Measurements from ENCODE around the gene RBBP4.
"Not testable (repeated sequence)": the region's sequence is repeated elsewhere in the genome, so short reads cannot be mapped to it uniquely, and the experiment has no call there.

Gene RBBP4

DNA sequence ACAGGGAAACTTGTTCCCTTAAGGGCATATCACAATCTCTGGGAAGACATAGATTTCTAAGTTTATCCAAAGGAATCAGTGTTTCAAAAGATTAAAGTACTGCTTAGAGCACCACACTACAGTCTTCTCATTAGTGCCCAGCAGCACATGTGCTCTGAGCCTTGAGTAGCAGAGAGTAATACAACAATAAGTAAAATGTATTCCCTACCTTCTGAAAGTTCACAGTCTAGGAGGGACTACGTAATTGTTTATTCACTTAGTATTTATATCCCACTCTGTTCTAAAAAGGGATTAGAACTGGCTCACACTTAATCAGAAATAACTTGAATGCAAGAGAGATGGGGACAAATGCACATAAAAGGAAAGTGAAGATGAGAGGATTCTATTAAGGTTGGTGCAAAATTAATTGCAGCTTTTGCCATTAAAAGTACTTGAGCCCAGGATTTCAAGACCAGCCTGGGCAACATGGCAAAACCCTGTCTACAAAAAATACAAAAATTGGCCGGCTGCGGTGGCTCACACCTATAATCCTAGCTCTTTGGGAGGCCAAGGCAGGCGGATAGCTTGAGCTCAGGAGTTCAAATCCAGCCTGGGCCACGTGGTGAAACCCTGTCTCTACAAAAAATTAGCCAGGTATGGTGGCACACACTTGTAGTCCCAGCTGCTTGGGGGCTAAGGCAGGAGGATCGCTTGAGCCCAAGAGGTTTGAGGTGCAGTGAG lies 42.6 kb downstream of the RBBP4 start:
- DNase-seq (ENCODE audit: low spot score) = no peak

DNA sequence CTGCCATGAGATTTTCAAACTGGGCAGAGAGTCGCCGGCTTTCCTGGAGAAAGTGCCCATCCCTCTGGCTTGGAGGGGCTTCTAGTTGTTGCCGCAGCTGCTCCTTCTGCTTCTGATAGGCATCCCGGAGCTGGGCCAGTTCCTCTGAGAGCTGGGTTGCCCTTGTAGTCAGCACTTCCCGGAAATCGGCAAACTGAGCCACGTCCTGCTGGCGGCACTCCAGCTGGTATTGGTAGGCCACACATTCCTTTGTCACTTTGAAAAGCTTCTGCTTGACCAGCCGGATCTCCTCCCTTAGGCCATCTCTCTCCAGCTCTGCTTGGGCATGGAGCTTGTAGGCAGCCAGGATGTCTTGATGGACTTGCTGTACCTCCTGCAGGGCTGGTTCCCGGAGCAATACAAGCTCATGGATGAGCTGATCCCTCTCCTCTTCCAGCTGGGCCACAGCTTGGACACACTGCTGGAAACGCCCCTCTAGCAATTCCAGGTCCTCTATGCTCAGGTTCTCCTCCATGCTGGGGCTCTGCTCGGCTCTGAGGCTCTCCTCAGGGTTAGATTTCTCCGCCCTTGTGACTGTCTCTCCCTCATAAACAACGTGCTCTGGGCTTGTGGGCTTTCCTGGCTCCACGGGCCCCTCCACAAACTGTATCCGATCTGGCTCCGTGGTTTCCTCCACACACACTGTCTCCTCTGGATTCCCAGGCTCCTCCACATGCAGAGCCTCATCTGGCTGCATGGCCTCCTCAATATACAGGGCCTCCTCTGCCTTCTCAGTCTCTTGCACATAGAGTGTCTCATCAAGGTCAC lies 44.3 kb downstream of the RBBP4 start:
- no peak for DNase-seq (ENCODE audit: low spot score)

DNA sequence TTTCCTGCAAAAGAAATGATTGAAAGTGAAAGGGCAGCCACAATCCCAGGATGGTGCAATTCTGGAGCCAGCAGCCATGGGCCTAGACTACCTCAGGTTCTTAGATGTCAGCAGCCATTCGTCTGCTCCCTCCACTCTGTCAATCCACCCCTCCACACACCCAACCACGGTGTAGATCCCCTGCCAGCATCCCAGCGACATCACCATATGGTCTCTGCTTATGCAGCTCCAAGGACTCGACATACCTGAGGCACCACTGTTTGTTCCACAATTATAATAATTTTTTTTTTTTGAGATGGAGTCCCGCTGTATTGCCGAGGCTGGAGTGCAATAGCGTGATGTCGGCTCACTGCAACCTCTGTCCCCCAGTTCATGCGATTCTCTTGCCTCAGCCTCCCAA lies 45.0 kb downstream of the RBBP4 start:
- DNase-seq (ENCODE audit: low spot score) = no peak

DNA sequence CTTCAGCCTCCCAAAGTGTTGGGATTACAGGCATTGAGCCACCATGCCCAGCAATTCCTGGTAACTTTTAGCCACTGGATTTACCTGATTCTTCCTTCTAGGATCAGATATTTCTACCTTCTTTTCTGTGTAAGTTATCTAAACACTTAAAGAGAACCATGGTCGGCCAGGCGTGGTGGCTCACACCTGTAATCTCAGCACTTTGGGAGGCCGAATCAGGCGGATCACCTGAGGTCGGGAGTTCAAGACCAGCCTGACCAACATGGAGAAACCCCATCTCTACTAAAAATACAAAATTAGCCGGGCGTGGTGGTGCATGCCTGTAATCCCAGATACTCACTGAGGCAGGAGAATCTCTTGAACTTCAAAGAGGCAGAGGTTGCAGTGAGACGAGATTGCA lies 46.0 kb downstream of the RBBP4 start:
- DNase-seq (ENCODE audit: low spot score) = not testable (repeated sequence)

DNA sequence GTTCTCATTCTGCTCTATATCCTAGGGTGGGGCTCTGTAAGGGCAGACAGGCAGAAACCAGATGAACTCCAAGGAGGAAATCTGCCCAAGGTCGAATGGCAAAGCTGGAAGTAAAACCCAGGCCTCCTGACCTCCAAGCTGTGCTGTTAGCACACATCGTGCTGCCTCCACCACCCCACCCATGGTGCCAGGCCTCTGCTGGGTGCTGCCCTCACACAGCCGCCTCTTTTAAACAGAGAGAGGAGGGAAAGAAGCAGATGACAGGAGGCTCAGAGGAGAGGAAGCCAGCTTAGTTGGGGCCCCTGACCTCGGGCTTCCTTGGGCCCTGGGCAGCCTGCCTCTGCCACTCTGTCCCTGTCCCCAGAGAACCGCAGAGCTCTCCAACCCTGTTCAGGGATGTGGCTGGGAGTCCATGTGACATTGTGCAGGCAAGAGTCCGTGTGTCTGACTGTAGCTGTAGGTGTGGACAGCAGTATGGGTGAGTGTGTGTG lies 50.5 kb downstream of the RBBP4 start:
- no peak for DNase-seq (ENCODE audit: low spot score)

DNA sequence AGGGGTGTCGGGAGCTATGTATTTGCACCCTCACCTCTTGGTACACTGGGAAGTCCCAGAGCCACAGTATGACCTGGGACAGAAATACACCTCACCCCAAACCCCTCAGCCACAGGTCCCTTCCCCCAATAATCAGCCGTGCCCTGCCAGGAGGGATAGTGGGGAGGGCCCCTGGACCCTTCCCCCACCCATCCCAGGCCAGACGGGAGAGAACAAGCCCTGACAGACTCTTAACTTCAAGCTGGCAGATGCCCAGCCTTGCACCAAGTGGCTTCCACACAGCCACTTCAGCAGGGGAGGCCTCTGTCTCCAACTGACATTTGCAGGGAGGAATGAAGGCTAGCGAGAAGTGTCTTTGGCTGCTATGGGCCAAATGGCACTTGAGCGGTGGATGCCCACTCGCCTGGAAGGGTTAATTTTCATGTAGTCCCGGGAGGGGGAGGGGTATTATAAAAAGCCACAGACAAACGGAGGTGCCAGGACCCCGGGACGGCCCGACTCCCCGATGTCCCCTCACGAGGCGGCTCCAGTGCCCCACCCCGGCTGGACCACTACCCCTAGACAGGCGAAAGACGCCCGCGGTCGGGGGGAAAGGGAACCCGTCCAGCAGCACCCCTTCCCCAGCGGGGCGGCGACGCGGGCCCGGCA lies 51.1 kb downstream of the RBBP4 start:
- DNase-seq (ENCODE audit: low spot score) = no peak

DNA sequence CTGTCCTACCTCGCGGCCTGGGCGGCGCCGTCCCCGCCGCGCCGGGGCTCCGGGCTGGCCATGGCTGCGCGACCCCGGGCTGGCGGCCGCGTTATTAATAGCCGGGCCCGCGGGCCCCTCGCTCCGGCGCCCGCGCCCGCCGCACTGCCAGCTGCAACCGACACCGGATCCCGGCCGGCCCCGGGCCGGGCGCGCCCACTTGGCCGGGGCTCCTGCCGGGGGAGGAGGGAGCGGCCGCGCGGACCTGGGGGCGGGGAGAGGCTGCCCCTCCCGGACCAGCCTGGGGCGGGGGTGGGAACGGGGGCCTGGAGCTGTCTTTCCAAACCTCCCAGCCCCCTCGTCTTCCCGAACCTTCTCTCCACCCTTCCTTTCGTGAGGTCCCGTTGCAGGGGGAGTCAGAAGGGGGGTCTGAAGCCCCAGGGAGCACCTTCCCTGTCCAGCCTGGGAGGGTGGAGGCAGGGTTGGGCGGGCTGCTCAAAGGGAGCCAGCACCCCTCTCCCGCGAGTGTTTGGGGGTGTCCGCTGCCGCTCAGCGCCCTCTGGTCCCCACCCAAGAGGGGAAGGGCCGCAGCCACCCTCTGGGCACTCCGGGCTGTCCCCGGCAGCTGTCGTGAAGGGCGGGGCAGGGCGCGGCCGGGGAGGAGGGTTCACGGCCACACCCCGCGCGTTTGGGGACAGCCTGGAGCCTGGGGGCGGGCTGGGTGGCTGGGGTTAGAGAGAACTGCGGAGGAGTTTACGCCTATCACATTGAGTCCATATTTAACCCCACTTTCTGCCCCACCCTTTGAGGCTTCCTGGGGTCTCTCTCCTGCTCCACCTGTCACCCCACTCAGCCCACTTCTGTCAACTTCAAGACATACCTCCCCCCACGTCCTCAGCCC lies 51.8 kb downstream of the RBBP4 start, which contains the start of gene SYNC:
Gene SYNC, minus strand, starts transcription at position 172 of the 880 bp plus-strand sequence. Its CDS starts 110 bp downstream, at position 62.
- DNase-seq (ENCODE audit: low spot score) = peak; percentile 40

DNA sequence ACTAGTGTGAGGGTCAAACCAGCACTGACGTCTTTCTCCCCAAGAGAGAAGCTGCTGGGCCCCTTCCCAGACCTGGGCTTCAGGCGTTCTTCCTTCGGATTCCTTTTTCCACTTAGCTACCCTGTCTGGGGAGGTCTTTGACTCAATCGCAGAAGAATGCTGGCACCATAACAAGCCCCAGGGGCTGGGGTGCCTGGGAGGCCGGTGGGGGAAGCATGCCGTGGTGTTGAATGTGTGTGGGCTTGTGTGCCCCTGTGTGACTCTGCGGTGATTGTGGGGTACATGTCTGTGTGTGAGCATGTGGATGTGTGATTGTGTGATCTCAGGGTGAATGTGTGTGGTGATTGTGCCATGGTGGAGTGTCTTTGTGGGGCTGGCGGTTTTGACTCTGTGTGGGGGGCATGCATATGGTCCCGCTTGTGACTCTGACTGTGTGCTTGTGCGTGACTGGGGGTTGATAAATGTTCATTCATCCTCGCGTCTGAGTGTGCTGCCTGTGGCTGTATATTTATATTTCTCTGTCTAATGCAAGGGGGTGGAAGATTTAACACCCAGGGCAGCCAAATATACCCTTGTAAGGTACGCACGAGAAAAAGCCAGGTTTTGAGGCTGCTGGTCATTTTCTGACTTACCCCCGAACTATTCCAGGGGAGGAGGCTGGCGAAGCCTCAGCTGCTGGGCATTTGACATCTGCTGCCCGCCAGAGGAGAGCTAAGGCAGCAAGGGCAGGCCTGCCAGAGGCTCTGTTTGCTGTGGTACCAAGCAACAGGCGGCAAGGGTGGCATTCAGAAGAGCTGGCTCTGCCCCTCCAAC lies 52.7 kb downstream of the RBBP4 start:
- DNase-seq (ENCODE audit: low spot score) = no peak

DNA sequence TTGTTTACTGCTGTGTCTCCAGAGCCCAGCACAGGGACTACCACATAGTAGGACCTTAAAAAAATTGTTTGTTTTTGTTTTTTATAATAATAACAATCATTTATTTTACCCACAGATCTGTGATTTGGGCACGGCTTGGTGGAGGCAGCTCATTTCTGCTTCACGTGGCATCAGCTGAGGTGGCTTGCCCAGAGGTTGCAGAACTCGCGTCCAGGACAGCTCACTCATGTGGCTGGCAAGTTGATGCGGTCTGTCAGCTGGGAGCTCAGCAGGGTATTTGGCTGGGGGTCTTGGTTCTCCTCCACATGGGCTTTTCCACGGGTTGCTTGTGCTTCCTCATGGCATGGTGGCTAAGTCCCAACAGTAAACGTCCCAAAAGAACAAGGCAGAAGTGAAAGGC lies 54.5 kb downstream of the RBBP4 start:
- DNase-seq (ENCODE audit: low spot score) = no peak

DNA sequence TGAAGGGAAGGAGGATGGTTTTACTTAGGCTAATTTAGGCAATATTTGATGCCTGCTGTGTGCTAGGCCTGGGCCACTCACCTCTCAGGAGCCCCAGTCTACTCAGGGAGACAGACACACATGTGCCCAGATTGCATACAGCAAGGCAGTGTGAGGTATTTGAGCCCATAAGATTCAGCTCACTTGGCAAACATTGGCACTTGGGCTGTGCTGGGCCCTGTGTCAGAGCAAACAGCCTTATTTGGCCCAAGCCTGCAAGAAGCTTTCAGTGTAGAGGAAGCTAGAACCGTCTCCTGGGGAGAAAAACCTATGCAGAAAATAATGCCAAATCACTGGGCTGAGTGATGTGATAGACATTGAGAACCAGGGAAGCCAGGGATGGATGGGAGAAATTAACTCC lies 55.5 kb downstream of the RBBP4 start:
- DNase-seq (ENCODE audit: low spot score) = no peak

DNA sequence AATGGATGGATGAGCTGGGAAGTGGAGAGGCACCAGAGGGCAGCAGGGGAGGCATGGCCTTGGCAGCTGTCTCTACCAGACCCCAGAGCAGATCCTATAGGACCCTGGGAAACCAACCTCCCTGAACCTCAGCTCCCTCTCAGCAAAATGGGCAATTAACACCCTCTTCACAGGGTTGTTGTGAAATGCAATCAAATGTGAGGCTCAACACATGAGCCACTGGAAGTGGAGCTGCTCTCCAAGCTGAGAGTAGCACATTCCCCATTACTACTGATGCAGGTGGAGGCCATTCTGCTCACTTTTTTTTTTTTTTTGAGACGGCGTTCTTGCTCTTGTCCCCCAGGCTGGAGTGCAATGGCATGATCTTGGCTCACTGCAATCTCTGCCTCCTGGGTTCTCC lies 58.1 kb downstream of the RBBP4 start:
- DNase-seq (ENCODE audit: low spot score) = no peak

DNA sequence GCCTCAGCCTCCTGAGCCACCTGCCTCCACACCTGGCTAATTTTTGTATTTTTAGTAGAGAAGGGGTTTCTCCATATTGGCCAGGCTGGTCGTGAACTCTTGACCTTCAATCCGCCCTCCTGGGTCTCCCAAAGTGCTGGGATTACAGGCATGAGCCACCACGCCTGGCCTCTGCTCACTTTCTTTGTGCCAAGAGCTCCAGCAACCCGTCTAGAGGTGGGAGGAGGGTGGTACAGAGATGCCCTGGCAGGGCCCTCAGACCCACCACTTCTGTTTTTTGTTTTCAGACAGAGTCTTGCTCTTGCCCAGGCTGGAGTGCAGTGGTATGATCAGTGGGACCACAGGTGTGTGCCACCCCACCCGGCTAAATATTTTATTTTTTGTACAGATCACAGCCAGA lies 58.5 kb downstream of the RBBP4 start:
- DNase-seq (ENCODE audit: low spot score) = no peak

DNA sequence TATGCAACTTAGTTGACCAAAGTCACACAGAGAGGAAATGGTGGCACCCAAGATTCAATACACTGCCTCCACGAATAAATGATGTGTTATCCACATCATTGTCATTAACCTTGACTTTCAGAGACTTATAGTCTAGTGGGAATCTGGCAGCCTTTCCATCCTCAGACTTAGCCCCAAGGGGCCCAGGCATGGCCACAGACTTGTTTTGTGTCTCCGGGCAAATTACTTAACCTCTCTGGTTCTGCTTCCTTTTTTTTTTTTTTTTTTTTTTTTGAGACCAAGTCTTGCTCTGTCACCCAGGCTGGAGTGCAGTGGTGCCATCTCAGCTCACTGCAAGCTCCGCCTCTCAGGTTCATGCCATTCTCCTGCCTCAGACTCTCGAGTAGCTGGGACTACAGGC lies 60.2 kb downstream of the RBBP4 start:
- not testable (repeated sequence) for DNase-seq (ENCODE audit: low spot score)

DNA sequence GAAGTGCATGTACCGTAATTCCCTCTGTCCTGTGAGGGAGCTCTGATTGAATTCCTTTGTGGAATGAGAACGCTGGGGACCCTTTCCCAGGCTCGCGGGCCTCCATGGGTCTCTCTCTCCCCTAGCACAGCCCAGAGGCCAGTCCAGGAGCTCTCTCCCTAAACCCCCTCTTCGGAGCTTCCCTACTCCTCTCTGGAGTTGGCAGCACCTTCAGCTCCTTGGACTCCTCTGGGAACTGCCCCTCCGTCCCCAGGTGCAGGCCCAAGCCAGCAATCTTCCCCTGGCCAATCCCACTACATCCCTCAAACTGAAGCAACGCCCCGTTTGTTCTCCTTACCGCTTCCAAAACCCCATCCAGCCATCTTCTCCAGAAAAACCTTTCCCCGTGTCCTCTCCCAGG lies 62.1 kb downstream of the RBBP4 start:
- DNase-seq (ENCODE audit: low spot score) = no peak

DNA sequence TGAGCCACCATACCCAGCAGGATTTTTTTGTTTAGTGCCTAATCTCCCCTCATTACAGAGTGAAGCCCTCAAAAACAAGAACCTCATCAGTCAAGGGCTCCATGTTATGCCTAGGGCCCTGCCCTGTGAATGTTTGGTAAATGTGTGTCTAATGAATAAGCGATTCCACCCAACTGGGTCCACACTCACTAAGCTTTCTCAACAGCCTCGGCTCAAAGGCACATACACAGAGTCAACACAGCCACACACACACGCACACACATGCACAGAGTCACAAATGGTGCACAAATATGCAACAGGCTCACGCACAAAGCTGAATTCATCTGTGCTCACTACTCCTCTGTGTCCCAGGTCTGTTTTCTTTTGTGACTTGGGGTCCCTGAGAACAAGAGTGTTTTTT lies 63.3 kb downstream of the RBBP4 start:
- DNase-seq (ENCODE audit: low spot score) = no peak

DNA sequence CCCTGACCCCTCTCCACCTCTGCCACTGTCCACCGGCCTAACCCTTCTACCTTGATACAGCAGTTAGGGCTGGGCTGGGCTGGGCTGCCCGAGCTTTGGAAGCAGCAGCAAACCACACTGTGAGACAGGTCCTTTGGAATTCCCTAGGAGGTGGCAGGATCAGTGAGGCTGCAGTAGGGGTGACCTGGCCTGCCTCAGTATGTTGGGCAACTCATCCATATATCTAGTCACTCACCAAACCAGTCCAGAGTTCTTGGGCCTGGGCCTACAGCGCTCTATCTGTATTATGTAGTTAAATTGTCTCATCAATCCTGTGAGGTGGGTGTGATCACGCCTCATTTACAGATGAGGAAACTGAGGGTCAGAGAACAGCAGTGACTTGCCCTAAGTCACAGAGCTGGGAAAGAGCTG lies 64.9 kb downstream of the RBBP4 start:
- no peak for DNase-seq (ENCODE audit: low spot score)

DNA sequence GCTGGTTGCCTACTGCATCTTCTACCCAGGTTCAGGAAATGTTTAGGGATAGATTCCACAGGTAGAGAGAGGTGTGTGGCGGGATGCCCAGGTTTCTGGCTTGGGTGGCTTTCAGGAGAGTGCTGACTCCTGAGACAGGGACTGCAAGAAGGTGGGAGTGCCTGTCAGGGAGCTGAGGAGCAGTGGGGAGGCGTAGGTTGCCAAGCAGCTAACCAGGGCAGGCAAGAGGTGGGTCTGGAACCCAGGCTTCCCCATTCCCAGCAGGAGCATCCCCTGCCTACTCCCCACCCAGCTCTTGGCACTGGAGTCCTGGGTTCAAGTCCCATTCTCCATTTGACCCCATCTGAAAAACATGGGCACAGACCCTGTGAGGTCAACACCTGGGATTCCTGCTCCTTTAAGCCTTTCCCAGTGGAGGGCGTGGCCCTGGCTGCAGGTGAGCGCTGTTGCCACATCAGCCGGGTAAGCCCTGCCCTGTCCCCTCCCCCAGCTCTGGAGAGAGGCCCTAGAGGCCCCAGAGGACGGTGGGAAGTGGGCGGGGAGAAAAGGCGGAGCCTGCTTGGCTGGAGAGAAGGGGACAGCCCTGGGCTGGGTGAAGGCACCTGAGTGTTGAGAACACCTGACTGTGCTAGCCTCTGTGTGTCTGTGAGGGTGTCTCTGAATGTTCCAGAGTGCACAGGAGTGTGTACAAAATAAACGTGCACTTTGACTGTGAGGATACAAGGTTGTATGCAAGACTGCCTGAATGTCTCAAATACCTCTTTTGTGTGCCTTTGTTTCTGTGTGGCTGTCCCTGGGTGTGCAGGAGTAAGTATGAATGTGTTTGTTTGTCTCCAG lies 65.5 kb downstream of the RBBP4 start:
- peak; percentile 79 for DNase-seq (ENCODE audit: low spot score)

DNA sequence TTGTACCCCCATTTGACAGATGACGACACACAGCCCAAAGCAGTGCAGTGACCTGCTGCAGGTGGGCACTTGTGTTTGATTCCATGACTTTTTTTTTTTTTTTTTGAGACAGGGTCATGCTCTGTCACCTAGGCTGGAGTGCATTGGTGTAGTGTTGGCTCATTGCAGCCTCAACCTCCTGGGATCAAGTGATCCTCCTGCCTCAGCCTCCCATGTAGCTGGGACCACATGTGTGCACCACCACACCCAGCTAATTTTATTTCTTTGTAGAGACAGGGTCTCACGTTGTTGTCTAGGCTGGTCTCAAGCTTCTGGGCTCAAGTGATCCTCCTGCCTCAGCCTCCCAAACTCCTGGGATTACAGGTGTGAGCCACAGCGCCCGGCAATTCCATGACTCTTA lies 66.5 kb downstream of the RBBP4 start:
- no peak for DNase-seq (ENCODE audit: low spot score)

DNA sequence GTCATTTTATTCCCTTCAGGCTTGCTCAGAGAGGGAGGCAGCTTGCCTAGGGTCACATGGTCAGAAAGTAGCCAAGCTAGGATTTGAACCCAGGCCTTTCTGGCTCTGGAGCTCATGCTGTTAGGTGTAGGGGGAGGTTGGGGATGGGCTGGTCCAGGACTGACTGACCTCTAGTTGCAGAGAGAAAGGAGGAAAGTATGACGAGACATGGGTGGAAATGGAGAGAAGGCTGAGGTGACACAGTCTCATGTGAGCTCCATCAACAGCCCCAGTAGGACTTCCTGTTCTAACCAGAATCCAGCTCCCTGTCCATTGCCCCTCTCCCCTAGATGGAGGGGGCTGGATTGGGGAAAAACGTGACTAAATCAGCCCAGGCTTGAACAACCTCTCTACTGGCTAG lies 67.0 kb downstream of the RBBP4 start:
- no peak for DNase-seq (ENCODE audit: low spot score)

DNA sequence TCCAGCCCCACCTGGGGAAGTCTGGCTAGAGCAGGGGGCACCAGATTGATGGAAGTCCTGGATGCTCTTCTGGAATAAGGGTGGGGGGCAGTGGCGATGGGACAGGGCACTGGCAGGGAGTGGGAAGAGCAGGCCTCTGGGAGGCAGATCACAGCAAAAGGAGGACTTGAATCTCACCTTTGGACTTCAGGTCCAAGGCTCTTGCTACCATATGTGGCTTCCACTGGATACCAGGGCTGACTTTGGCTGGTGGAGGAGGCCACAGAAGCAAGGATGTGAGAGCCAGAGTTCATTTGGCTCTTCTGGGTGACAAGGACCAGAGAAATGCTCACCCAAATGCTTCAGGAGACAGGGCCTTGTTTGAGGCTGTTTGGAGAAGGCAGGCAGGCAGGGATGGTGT lies 67.5 kb downstream of the RBBP4 start:
- DNase-seq (ENCODE audit: low spot score) = no peak

Data from germinal center (tissue), 1 donor.